HG03354 (cell line): Measurements from ENCODE around the gene FBXL3.
A peak's percentile ranks its signal among the peaks of the same experiment; 100 is the strongest.
"Not testable (repeated sequence)": the region's sequence is repeated elsewhere in the genome, so short reads cannot be mapped to it uniquely, and the experiment has no call there.

ENCODE experiments used
- ATAC-seq: cut with Tn5 transposase; IDR thresholded peaks from one replicate; pipeline ENCODE4 v1.9.1; 2021; ENCODE audit warnings: mild to moderate bottlenecking; ENCODE audit not compliant: unreplicated experiment, poor library complexity, severe bottlenecking

Gene FBXL3

GRCh38 chr13:76992548-76993001 lies 34.4 kb downstream of the FBXL3 start:
- ATAC-seq: peak; percentile 13

DNA sequence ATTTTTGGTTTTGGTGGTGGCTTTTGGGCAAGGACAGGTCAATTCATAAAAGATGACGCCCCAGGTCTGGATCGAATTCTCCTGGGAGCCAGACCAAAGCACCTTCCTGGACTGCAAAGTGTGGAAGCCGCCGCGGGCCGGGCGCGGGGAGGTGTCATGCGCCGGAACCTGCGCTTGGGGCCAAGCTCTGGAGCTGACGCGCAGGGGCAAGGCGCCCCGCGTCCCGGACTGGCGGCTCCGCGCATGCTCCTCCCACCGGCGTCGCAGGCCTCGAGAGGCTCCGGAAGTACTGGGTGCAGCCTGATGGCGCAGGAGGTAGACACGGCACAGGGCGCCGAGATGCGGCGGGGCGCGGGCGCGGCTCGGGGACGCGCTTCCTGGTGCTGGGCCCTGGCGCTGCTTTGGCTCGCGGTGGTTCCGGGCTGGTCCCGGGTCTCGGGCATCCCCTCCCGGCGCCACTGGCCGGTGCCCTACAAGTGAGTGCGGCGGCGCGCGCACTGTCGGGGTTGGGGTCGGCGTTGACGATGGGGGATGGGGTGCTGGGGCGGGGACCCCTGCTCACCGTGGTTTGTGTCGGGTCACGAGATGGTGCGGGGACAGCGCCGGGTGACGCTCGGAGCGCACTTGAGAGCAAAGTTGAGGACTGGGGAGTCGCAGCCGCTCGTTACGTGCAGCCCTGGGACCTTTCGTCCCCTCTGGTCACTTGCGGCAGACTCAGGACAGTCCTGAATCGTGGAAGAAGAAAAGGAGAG lies 35.0 kb downstream of the FBXL3 start, which contains the start of gene CLN5:
CLN5 (plus strand) TSS at position 286 of the 752 bp plus-strand sequence; CDS start at position 304, 18 bp downstream.
- peak; percentile 97 for ATAC-seq

DNA sequence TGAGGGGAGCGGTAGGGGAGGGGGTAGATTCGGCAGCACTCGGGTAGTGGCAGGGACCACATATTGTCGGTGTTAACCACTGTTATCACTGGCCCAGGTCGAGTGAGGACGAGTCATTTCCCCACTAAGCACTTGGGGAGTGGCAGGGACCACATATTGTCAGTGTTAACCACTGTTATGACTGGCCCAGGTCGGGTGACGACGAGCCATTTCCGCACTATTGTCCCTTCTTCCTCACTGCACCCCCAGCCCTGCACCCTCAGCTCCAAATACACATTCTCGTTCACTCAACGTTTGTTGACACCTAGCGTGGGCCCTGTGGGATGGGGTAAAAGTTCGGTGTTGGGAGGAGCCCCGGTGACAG lies 35.5 kb downstream of the FBXL3 start:
- peak; percentile 54 for ATAC-seq

GRCh38 chr13:76983676-76984075 lies 43.3 kb downstream of the FBXL3 start:
- no peak for ATAC-seq

- ATAC-seq: no peak
Observed at GRCh38 chr13:76982061-76982460, 44.9 kb downstream of the FBXL3 start.

- ATAC-seq: peak; percentile 99
Observed at GRCh38 chr13:76980075-76980718, 46.8 kb downstream of the FBXL3 start.

DNA sequence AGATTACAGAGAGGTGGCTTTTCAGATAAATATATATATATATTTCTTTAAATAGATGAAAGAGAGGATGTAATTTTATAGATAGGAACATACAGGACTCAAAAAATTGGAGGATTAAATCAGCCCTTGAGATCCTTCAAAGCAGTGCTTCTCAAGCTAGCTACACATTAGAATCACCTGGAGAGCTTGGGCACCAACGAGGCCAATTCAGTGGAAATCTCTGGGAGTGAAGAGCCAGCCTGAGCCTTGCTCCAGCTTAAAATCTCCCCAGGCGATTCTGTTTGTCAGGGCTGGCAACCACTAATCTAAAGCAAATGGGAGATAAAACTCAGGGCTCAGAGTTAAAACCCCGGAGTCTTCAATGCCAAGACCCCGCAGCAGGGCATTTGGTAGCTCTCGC lies 50.0 kb downstream of the FBXL3 start:
- no peak for ATAC-seq

DNA sequence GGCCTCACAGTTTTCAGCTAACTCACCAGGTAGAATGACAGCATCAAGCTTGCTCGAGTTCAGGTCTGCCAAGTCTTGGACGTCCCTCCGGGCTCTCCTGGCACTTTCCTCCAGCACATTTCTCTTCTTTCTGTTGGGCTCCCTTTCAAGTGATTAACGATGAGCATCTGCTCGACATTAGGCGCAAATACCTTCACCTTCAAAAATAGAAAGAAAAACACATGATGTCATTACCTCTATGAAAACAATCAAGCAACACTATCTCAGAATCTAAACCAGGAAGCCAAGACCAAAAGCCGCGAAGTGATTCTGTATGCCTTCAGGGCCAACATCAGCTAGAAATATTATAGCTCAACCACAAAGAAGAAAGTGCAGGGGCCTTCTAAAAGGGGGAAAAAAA lies 50.5 kb downstream of the FBXL3 start:
- no peak for ATAC-seq

GRCh38 chr13:76975863-76976262 lies 51.1 kb downstream of the FBXL3 start:
- ATAC-seq: no peak

DNA sequence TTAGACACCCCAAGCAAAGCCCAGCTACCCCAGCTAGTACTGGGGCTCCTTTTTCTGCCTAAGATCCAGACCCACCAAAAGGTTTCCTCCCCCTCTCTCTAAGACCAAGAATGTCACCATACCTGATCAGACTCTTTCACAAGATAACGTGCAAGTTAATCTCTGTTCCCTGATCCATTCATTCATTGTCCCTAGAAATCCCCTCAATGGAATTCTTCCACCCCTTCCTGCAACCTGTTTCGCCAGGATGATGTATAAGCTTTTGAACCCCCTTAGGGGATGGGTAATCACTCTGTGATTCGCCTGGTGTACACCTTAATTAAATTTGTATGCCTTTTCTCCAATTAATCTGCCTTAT lies 52.4 kb downstream of the FBXL3 start:
- ATAC-seq: no peak

- no peak for ATAC-seq
Observed at GRCh38 chr13:76973920-76974617, 52.9 kb downstream of the FBXL3 start.

GRCh38 chr13:76971851-76972829 lies 54.8 kb downstream of the FBXL3 start:
- ATAC-seq: no peak

- ATAC-seq: peak; percentile 62
Observed at GRCh38 chr13:76971215-76971614, 55.7 kb downstream of the FBXL3 start.

DNA sequence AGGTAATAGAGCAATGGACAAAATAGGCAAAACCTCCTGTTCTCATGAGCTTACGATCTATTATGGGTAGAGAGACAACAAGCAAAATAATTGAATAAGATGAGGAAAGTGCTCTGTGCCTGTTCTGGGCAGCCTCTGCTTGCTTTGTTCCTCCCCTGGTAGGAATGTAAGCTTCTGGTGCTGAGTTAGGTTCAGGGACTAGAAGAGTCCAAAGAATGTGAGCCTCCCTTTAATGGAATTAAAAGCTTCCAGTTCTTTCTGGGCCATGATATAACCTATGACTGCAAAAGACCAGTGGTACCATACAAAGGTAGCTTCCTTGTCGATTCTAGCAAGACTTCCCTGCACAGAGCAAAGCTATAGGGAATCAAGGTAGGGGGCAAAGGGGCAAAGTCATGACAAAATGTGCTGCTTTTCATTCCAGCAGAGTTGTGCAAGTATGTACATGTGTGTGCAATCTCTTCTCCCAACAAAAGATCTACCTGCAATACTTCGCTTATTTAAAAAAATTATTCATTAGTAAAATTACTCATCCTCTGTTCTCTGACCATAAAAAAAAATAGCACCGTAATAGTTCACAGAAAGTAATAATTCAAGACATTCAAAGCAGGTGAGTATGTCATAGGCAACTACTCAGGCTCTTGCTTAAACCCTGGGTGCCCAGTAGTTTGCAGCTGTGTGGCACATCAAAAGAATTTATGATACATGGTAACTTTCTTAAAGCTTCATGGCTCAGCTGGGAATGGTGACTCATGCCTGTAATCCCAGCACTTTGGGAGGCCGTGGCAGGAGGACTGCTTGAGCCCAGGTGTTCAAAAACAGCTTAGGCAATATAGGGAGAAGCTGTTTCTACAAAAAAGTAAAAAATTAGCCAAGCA lies 57.2 kb downstream of the FBXL3 start:
- no peak for ATAC-seq

GRCh38 chr13:76968041-76968440 lies 58.9 kb downstream of the FBXL3 start:
- ATAC-seq: no peak

- ATAC-seq: no peak
Observed at GRCh38 chr13:76967031-76967430, 59.9 kb downstream of the FBXL3 start.

DNA sequence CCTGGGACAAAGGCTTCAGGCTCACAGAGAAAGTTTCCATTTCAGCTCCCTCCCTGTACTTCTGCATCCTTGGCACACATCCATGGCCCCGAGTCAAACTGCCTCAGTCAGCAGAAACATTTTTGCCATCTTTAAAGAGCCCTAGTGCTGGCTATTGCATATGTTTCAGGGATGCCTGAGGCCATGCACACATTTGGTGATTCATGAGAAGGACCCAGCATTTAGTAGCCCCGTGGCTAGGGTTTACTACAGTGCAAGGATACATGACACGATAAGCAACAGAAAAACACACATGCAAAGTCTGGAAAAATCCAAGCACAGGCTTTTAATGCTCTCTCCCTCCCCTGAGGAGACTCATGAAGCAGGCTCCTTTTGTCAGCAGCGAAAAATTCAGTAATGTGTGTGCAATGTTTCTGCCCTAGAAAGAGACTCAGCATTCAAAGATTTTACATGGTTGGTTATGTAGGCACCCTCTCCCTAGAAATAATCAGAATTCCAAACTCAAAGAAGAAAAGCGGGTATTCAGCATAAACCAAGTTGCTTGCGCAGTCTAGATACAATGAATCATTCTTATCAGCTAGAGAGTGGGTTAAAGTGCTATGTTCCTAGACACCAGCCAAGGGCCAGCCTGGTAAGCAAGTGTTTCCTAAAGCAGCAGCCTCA lies 61.1 kb downstream of the FBXL3 start:
- no peak for ATAC-seq

DNA sequence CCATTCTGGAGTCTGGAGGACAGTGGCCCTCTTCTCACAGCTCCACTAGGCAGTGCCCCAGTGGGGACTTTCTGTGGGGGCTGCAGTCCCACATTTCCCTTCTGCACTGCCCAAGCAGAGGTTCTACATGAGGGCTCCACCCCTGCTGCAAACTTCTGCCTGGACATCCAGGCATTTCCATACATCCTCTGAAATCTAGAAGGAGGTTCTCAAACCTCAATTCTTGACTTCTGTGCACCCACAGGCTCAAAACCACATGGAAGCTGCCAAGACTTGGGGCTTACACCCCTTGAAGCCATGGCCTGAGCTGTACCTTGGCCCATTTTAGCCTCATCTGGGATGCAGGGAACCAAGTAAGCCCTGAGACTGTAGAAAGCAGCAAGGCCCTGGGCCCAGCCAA lies 67.2 kb downstream of the FBXL3 start:
- ATAC-seq: not testable (repeated sequence)
